CD4-positive, CD25-positive, alpha-beta regulatory T cell (primary cell): Measurements from ENCODE around the gene EBF3. TPM values are rescaled to one million over a fixed set of nuclear protein-coding genes. Genes with fewer than 3 reads are reported as not detected.

Experiments
- ATAC-seq, 2 donors: fragments of 150-1000 bp; cut with Tn5 transposase; one replicate each; pipeline ENCODE4 v1.10.0; 2021; ENCODE audit warnings: low read depth in 2 of 2, moderate number of reproducible peaks in 2 of 2, moderate library complexity in 1 of 2
- DNase-seq, 3 donors: peaks; one replicate each; pipeline versions ENCODE4 v3.0.0 to v3.0.0-alpha.2; 2012 to 2022; ENCODE audit warnings: mixed read lengths in 1 of 3
- H3K27ac ChIP-seq: one replicate; pipeline ENCODE4 v1.7.0; 2013; ENCODE audit warnings: mild to moderate bottlenecking, low read length; ENCODE audit not compliant: insufficient read depth, poor library complexity, severe bottlenecking
- H3K27me3 ChIP-seq: one replicate; pipeline ENCODE4 v1.7.0; 2013; ENCODE audit warnings: low read length; ENCODE audit not compliant: control insufficient read depth, insufficient read depth
- H3K36me3 ChIP-seq: one replicate; pipeline ENCODE4 v1.7.0; 2013; ENCODE audit warnings: mild to moderate bottlenecking, low read length, moderate library complexity; ENCODE audit not compliant: control insufficient read depth, insufficient read depth
- H3K4me1 ChIP-seq: 2 replicates; pipeline ENCODE4 v1.7.0; 2013; ENCODE audit warnings: mild to moderate bottlenecking, low read length; ENCODE audit not compliant: insufficient read depth, control insufficient read depth, poor library complexity, severe bottlenecking
- H3K4me3 ChIP-seq: one replicate; pipeline ENCODE4 v1.7.0; 2013; ENCODE audit warnings: low read depth, mild to moderate bottlenecking, low read length, moderate library complexity
- H3K9me3 ChIP-seq, 2 experiments: 1 replicate in 1 of 2; 2 replicates in 1 of 2; pipeline ENCODE4 v1.7.0; 2013; ENCODE audit warnings: low read length in 2 of 2, mild to moderate bottlenecking in 1 of 2, moderate library complexity in 1 of 2; ENCODE audit not compliant: control insufficient read depth in 2 of 2
- H3K27ac Mint-ChIP-seq, 3 donors: one replicate each; pipeline ENCODE4 v1.8.0; 2020 to 2022; ENCODE audit warnings: mild to moderate bottlenecking in 3 of 3, mixed read lengths in 3 of 3, moderate library complexity in 2 of 3
- H3K27me3 Mint-ChIP-seq: one replicate; pipeline ENCODE4 v1.8.0; 2022; ENCODE audit warnings: mild to moderate bottlenecking, mixed read lengths
- H3K36me3 Mint-ChIP-seq: one replicate; pipeline ENCODE4 v1.8.0; 2020; ENCODE audit warnings: mixed read lengths
- H3K4me1 Mint-ChIP-seq, 4 donors: one replicate each; pipeline ENCODE4 v1.8.0; 2020 to 2022; ENCODE audit warnings: mixed read lengths in 4 of 4, mild to moderate bottlenecking in 1 of 4
- H3K4me3 Mint-ChIP-seq, 4 donors: one replicate each; pipeline ENCODE4 v1.8.0; 2020 to 2022; ENCODE audit warnings: mild to moderate bottlenecking in 4 of 4, mixed read lengths in 4 of 4, moderate library complexity in 3 of 4
- H3K9me3 Mint-ChIP-seq, 7 donors: one replicate each; pipeline ENCODE4 v1.8.0; 2020 to 2022; ENCODE audit warnings: mixed read lengths in 7 of 7, mild to moderate bottlenecking in 3 of 7, moderate library complexity in 2 of 7
- polyA plus RNA-seq, 4 donors: library from polyadenylated mRNA; unstranded; fragments of 300-500 nt; fragmentation: Illumina TruSeq; gene quantifications; one replicate each; pipeline ENCODE4 v1.2.3, GENCODE V29; 2021
- total RNA-seq: library from RNA; stranded (reverse); gene quantifications from one replicate; pipeline ENCODE4 v1.2.3, GENCODE V29; 2022

EBF3 gene
- total and polyA plus RNA-seq, 5 donors from 2014 or later, result not detected

- no peaks in the 10 kb centered on the region for H3K4me1 Mint-ChIP-seq
- Histone ChIP-seq H3K27ac (no peak overlapping the region), H3K4me1 (no peaks in the 10 kb centered on the region), H3K27me3 (no peaks in the 10 kb centered on the region), H3K36me3 (no peaks in the 10 kb centered on the region), H3K9me3 (no peaks in the 10 kb centered on the region), H3K4me3 (no peak overlapping the region)
- DNase-seq, result no peak
- no peak for ATAC-seq
- no peaks in the 10 kb centered on the region for H3K9me3 Mint-ChIP-seq
- no peak overlapping the region for H3K4me3 Mint-ChIP-seq
- no peaks in the 10 kb centered on the region for H3K27me3 Mint-ChIP-seq
- no peak overlapping the region for H3K27ac Mint-ChIP-seq
- H3K36me3 Mint-ChIP-seq, result no peaks in the 10 kb centered on the region
Observed at GRCh38 chr10:129860396-129860795, 103.7 kb downstream of the EBF3 start.

DNA sequence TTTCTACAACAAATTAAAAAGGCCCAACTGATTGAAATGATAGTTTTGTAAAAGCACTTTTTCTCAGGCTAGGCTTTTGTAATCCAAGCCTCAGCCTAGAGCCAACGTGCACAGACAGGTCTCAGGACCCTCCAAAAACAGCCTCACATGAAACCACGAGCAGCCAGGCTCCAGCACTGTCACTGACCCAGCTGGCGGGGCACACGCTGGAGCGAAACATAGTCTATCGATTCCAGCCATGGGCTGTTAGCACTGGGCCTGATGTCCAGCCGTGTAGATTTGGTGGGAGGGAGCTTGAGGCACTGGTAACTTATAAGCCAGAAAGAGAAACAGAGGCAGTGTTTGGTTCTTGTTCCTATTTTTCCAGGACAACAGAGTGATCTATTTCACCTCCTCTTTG is 104.5 kb downstream of the EBF3 start:
- H3K4me1 Mint-ChIP-seq, result no peaks in the 10 kb centered on the region
- no peak for DNase-seq

DNA sequence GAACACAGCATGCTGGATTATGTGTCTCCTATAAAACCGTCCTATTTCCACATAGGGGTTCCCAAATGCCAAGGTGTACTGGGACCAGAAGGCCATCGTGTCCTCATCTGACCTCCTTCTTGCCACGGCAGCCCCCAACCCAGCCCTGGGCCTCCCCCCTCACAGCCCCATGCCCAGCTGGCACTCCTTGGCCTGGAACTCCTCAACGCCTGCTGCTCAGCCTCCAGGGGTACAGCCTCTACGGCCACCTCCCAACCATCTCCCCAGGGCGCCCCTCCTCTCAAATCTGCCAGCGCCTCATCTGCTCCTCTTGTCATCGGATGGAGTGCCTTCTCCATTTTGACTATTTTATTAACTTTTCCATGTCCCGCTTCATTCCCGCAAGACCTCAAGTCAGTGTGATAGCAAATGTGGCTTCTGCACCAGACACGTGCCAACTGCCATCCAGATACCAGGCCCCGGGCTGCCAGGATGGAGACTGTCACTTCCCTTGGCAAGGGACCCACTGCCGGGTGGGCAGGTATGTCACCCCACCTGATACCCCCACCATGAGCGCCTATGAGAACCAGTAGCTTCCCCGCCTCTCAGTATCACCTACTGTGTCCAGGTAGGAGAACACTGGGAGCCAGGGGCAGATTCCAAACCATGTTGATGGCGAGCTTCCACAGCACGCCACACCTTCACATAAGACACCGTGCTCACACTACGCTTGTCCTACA is 106.7 kb downstream of the EBF3 start:
- Mint-ChIP-seq H3K27me3 (no peaks in the 10 kb centered on the region), H3K4me1 (no peaks in the 10 kb centered on the region), H3K4me3 (no peak overlapping the region), H3K36me3 (no peaks in the 10 kb centered on the region), H3K27ac (no peak overlapping the region), H3K9me3 (no peaks in the 10 kb centered on the region)
- no peak for ATAC-seq
- Histone ChIP-seq H3K36me3 (no peaks in the 10 kb centered on the region), H3K27me3 (no peaks in the 10 kb centered on the region), H3K4me3 (no peak overlapping the region), H3K27ac (no peak overlapping the region), H3K9me3 (no peaks in the 10 kb centered on the region), H3K4me1 (no peaks in the 10 kb centered on the region)
- no peak for DNase-seq

More for the DNA sequence above, 104.5 kb downstream of the EBF3 start:
- Mint-ChIP-seq H3K4me3 (no peak overlapping the region), H3K36me3 (no peaks in the 10 kb centered on the region), H3K27ac (no peak overlapping the region), H3K27me3 (no peaks in the 10 kb centered on the region), H3K9me3 (no peaks in the 10 kb centered on the region)
- Histone ChIP-seq H3K27me3 (no peaks in the 10 kb centered on the region), H3K27ac (no peak overlapping the region), H3K36me3 (no peaks in the 10 kb centered on the region), H3K4me3 (no peak overlapping the region), H3K4me1 (no peaks in the 10 kb centered on the region), H3K9me3 (no peaks in the 10 kb centered on the region)
- no peak for ATAC-seq

GRCh38 chr10:129855836-129856563 is 108.1 kb downstream of the EBF3 start:
- no peak for DNase-seq
- Histone ChIP-seq H3K27ac (no peak overlapping the region), H3K27me3 (no peaks in the 10 kb centered on the region), H3K4me3 (no peak overlapping the region), H3K36me3 (no peaks in the 10 kb centered on the region), H3K9me3 (no peaks in the 10 kb centered on the region), H3K4me1 (no peaks in the 10 kb centered on the region)
- Mint-ChIP-seq H3K27ac (no peak overlapping the region), H3K9me3 (no peaks in the 10 kb centered on the region), H3K36me3 (no peaks in the 10 kb centered on the region), H3K27me3 (peaks cover 4% of the 10 kb centered on the region), H3K4me3 (no peak overlapping the region), H3K4me1 (no peaks in the 10 kb centered on the region)
- ATAC-seq, result no peak

GRCh38 chr10:129854796-129855705 is 109.0 kb downstream of the EBF3 start:
- Mint-ChIP-seq H3K36me3 (no peaks in the 10 kb centered on the region), H3K9me3 (no peaks in the 10 kb centered on the region), H3K4me3 (no peak overlapping the region), H3K4me1 (no peaks in the 10 kb centered on the region), H3K27me3 (peaks cover 4% of the 10 kb centered on the region), H3K27ac (no peak overlapping the region)
- Histone ChIP-seq H3K4me1 (no peaks in the 10 kb centered on the region), H3K9me3 (no peaks in the 10 kb centered on the region), H3K36me3 (no peaks in the 10 kb centered on the region), H3K27me3 (no peaks in the 10 kb centered on the region), H3K4me3 (no peak overlapping the region), H3K27ac (no peak overlapping the region)
- DNase-seq (no peak), ATAC-seq (no peak)

GRCh38 chr10:129854158-129854557 is 109.9 kb downstream of the EBF3 start:
- Histone ChIP-seq H3K4me3 (no peak overlapping the region), H3K4me1 (no peaks in the 10 kb centered on the region), H3K9me3 (no peaks in the 10 kb centered on the region), H3K36me3 (no peaks in the 10 kb centered on the region), H3K27me3 (no peaks in the 10 kb centered on the region), H3K27ac (no peak overlapping the region)
- Mint-ChIP-seq H3K4me1 (no peaks in the 10 kb centered on the region), H3K27me3 (peaks cover 4% of the 10 kb centered on the region), H3K36me3 (no peaks in the 10 kb centered on the region), H3K27ac (no peak overlapping the region), H3K9me3 (no peaks in the 10 kb centered on the region), H3K4me3 (no peak overlapping the region)
- DNase-seq (no peak), ATAC-seq (no peak)

GRCh38 chr10:129853562-129853903 is 110.5 kb downstream of the EBF3 start:
- Mint-ChIP-seq H3K4me3 (no peak overlapping the region), H3K9me3 (no peaks in the 10 kb centered on the region), H3K36me3 (no peaks in the 10 kb centered on the region), H3K27me3 (peaks cover 4% of the 10 kb centered on the region), H3K27ac (no peak overlapping the region), H3K4me1 (no peaks in the 10 kb centered on the region)
- no peak overlapping the region for H3K4me3 ChIP-seq
- no peak for DNase-seq
- no peaks in the 10 kb centered on the region for H3K27me3 ChIP-seq
- ATAC-seq, result no peak
- H3K4me1 ChIP-seq, result no peaks in the 10 kb centered on the region
- no peaks in the 10 kb centered on the region for H3K36me3 ChIP-seq
- H3K9me3 ChIP-seq, result no peaks in the 10 kb centered on the region
- no peak overlapping the region for H3K27ac ChIP-seq
